ENCODE data around the gene CCDC33. TPM values are rescaled to one million over a fixed set of nuclear protein-coding genes. Genes with fewer than 3 reads are reported as not detected.

CCDC33 gene
- total and polyA plus RNA-seq, 2 donors from 2014 or later, result 0.63 TPM; not detected in 1

DNA sequence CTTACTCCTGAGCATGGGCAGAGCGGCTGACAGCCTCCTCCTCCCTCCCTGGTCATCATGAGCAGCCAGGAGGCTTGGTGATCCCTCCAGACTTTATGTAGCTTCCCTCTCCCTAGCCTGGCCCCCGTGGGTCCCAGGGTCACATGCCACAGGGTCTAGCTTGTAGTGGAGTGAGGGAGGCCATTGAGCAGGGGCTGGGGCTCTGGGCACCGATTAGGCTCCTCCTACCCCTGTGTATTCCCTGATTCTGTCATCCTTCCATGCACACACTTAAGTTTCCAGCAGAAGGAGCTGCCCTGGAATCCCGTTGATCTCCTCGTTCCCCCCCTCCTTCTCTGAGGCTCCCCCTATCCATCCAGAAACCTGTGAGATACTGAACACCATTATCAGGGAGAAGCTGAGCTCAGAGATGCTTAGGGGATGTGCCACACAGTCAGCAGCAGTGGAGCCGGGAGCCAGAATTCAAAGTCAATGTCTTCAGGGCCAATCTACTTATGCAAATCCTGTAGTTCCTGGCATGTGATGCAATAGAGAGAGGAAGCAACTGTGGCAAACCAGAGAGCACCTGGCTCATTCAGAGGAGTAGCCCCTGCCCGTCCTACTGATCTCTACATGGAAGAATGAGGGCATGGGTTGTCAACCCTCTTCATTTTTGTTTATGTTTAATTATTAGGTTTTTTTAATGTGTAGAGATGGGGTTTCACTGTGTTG, 17.2 kb downstream of the CCDC33 start:
- TF ChIP-seq, protein P1, sequence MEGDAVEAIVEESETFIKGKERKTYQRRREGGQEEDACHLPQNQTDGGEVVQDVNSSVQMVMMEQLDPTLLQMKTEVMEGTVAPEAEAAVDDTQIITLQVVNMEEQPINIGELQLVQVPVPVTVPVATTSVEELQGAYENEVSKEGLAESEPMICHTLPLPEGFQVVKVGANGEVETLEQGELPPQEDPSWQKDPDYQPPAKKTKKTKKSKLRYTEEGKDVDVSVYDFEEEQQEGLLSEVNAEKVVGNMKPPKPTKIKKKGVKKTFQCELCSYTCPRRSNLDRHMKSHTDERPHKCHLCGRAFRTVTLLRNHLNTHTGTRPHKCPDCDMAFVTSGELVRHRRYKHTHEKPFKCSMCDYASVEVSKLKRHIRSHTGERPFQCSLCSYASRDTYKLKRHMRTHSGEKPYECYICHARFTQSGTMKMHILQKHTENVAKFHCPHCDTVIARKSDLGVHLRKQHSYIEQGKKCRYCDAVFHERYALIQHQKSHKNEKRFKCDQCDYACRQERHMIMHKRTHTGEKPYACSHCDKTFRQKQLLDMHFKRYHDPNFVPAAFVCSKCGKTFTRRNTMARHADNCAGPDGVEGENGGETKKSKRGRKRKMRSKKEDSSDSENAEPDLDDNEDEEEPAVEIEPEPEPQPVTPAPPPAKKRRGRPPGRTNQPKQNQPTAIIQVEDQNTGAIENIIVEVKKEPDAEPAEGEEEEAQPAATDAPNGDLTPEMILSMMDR (IDR thresholded peaks at IDR 0.05; ENCODE audit: borderline replicate concordance, extremely low read depth, insufficient read depth), result no peak
- intact Hi-C loops (cut with DNase I), result no loop called here
- no peak for FAIRE-seq
- Histone ChIP-seq H3K9ac (ENCODE audit: low read length in 3 of 3) (no peak overlapping the region), H3K36me3 (ENCODE audit: control insufficient read depth in 2 of 3, insufficient read depth in 3 of 3, low read length in 3 of 3) (no peaks in the 10 kb centered on the region), H3K27ac (ENCODE audit: low read depth in 2 of 2, low read length in 2 of 2) (no peak overlapping the region), H3K4me3 (ENCODE audit: low read length in 3 of 3) (no peak overlapping the region), H3K4me1 (ENCODE audit: control insufficient read depth in 2 of 3, insufficient read depth in 2 of 3, low read depth in 1 of 3, low read length in 3 of 3) (no peaks in the 10 kb centered on the region), H3K9me3 (ENCODE audit: control insufficient read depth in 2 of 3, insufficient read depth in 1 of 3, low read length in 3 of 3) (no peaks in the 10 kb centered on the region), H3K27me3 (ENCODE audit: control insufficient read depth, insufficient read depth, low read length) (no peaks in the 10 kb centered on the region)
- peak in 4 of 5 donors; percentile 31 to 53 (median 42) for DNase-seq

DNA sequence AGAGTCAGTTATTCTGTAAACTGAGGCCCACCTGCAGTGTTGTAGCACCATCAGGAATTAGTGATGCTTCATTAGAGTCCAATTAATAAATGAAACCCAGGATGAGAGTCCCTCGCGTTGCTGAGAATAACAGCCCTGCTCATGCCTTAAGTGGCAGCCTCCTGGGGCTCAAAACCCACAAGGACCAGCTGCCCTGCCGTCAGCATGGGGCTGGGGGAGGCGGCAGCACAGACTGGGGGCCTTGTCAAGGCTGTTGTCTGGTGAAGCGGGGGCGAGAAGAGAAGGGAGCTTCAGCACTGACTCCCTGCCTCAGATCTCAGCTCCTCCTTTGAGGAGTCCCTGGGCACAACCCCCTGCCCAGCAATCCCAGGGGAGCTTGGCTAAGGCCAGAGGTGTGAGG, 21.0 kb downstream of the CCDC33 start:
- Histone ChIP-seq H3K27me3 (ENCODE audit: control insufficient read depth, insufficient read depth, low read length) (no peaks in the 10 kb centered on the region), H3K9me3 (ENCODE audit: control insufficient read depth in 2 of 3, insufficient read depth in 1 of 3, low read length in 3 of 3) (no peaks in the 10 kb centered on the region), H3K4me1 (ENCODE audit: control insufficient read depth in 2 of 3, insufficient read depth in 2 of 3, low read depth in 1 of 3, low read length in 3 of 3) (no peaks in the 10 kb centered on the region), H3K36me3 (ENCODE audit: control insufficient read depth in 2 of 3, insufficient read depth in 3 of 3, low read length in 3 of 3) (no peaks in the 10 kb centered on the region), H3K9ac (ENCODE audit: low read length in 3 of 3) (no peak overlapping the region), H3K27ac (ENCODE audit: low read depth in 2 of 2, low read length in 2 of 2) (no peak overlapping the region), H3K4me3 (ENCODE audit: low read length in 3 of 3) (no peak overlapping the region)
- no peak for FAIRE-seq
- no peak for DNase-seq
- intact Hi-C loops (cut with DNase I), result no loop called here
- TF ChIP-seq, protein P1 (IDR thresholded peaks at IDR 0.05; ENCODE audit: borderline replicate concordance, extremely low read depth, insufficient read depth), result no peak

- no peak overlapping the region for H3K9ac ChIP-seq (ENCODE audit: low read length in 3 of 3)
- intact Hi-C loops (cut with DNase I), result no loop called here
- FAIRE-seq (no peak), DNase-seq (no peak)
- H3K36me3 ChIP-seq (ENCODE audit: control insufficient read depth in 2 of 3, insufficient read depth in 3 of 3, low read length in 3 of 3), result no peaks in the 10 kb centered on the region
- no peak overlapping the region for H3K27ac ChIP-seq (ENCODE audit: low read depth in 2 of 2, low read length in 2 of 2)
- H3K4me3 ChIP-seq (ENCODE audit: low read length in 3 of 3), result no peak overlapping the region
- TF ChIP-seq, protein P1 (IDR thresholded peaks at IDR 0.05; ENCODE audit: borderline replicate concordance, extremely low read depth, insufficient read depth), result no peak
- H3K4me1 ChIP-seq (ENCODE audit: control insufficient read depth in 2 of 3, insufficient read depth in 2 of 3, low read depth in 1 of 3, low read length in 3 of 3), result no peaks in the 10 kb centered on the region
- H3K27me3 ChIP-seq (ENCODE audit: control insufficient read depth, insufficient read depth, low read length), result no peaks in the 10 kb centered on the region
- H3K9me3 ChIP-seq (ENCODE audit: control insufficient read depth in 2 of 3, insufficient read depth in 1 of 3, low read length in 3 of 3), result no peaks in the 10 kb centered on the region
Observed at GRCh38 chr15:74257623-74258022, 21.5 kb downstream of the CCDC33 start.
